ENCODE measurements around the gene CEACAM4.

DNA sequence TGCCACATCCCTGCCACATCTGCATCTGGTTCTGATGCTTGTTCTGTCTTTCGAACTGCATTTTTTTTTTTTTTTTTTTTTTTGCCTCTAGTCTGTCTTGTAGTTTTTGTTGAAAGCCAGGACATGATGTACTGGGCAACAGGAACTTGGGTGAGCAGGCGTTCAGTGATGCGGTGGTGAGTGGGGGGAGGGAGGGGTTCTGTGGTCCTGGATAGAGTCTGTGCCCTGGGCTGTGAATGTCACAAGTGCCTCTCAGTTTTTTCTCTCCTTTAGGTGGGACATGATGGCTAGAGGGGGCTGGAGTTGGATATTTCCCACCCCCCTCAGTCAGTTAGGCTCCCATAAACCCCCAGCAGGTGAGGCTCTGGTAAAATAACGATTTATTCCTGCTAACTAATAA is 3.5 kb downstream of the CEACAM4 start:
- TF ChIP-seq, protein P1, sequence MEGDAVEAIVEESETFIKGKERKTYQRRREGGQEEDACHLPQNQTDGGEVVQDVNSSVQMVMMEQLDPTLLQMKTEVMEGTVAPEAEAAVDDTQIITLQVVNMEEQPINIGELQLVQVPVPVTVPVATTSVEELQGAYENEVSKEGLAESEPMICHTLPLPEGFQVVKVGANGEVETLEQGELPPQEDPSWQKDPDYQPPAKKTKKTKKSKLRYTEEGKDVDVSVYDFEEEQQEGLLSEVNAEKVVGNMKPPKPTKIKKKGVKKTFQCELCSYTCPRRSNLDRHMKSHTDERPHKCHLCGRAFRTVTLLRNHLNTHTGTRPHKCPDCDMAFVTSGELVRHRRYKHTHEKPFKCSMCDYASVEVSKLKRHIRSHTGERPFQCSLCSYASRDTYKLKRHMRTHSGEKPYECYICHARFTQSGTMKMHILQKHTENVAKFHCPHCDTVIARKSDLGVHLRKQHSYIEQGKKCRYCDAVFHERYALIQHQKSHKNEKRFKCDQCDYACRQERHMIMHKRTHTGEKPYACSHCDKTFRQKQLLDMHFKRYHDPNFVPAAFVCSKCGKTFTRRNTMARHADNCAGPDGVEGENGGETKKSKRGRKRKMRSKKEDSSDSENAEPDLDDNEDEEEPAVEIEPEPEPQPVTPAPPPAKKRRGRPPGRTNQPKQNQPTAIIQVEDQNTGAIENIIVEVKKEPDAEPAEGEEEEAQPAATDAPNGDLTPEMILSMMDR (IDR thresholded peaks at IDR 0.05; ENCODE audit: low read depth, low read length) = no peak
- TF ChIP-seq POLR2A (IDR thresholded peaks at IDR 0.05; ENCODE audit: extremely low read depth, insufficient read length) = no peak
- no peak for TF ChIP-seq MYC (IDR thresholded peaks at IDR 0.05; ENCODE audit: low read depth, low read length)
- TF ChIP-seq, protein P2, sequence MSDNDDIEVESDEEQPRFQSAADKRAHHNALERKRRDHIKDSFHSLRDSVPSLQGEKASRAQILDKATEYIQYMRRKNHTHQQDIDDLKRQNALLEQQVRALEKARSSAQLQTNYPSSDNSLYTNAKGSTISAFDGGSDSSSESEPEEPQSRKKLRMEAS (IDR thresholded peaks at IDR 0.05; ENCODE audit: low read depth, low read length) = no peak
